K562 (cell line): Measurements from ENCODE around the gene SAMD3. TPM values are rescaled to one million over a fixed set of nuclear protein-coding genes. Genes with fewer than 3 reads are reported as not detected.

Experiments used
- ATAC-seq: fragments of 200-7000 bp; cut with Tn5 transposase; 3 replicates; pipeline ENCODE4 v1.9.1; 2020; ENCODE audit warnings: moderate library complexity
- BruUV-seq: library from RNA; stranded (reverse); fragments of 400-500 nt; replicated peaks from 2 replicates; lab custom pipeline; 2021; lab: Mats Ljungman, UMichigan
- CTCF ChIA-PET: fragments of 300-600 bp; formaldehyde crosslinking; extraction: SDS; loops from one replicate; lab custom pipeline; 2021; ENCODE audit warnings: low intra/inter-chr PET ratio; lab: Yijun Ruan, JAX
- POLR2A ChIA-PET: fragments of 300-600, 350-650 bp; sonication (Branson Sonifier 250); formaldehyde crosslinking; extraction: SDS; loops from one replicate; lab custom pipeline; 2021; ENCODE audit warnings: antibody characterized with exemption, inconsistent platforms; lab: Yijun Ruan, JAX
- DNase-seq, 4 experiments: peaks; one replicate each; pipeline versions ENCODE4 v3.0.0 to v3.0.0-alpha.2; 2011 to 2018; ENCODE audit warnings: low spot score in 3 of 4, mixed read lengths in 3 of 4; ENCODE audit errors: extremely low read depth in 1 of 4
- FAIRE-seq: peaks from 2 replicates; lab custom pipeline; 2011; peaks lifted over from hg19 to GRCh38; lab: Jason Lieb, UNC
- H2AFZ ChIP-seq: 2 replicates; pipeline ENCODE4 v1.6.0; 2011; ENCODE audit warnings: low read depth, low read length, control low read depth, inconsistent platforms
- H3K27ac ChIP-seq: fragments of 200-600 bp; 3 replicates; pipeline ENCODE4 v1.8.0; 2011; ENCODE audit warnings: low read depth, mild to moderate bottlenecking, control low read depth, inconsistent platforms, low read length, moderate library complexity, mixed read lengths; ENCODE audit errors: extremely low read depth
- H3K27me3 ChIP-seq, 2 experiments: fragments of 300-600 bp in 1 of 2; 2 replicates in 1 of 2; 3 replicates in 1 of 2; pipeline versions ENCODE4 v1.6.0 to v1.8.0; 2011; ENCODE audit warnings: inconsistent platforms in 2 of 2, low read length in 2 of 2, mild to moderate bottlenecking in 1 of 2, mixed read lengths in 1 of 2, moderate library complexity in 1 of 2; ENCODE audit not compliant: control insufficient read depth in 2 of 2, insufficient read depth in 2 of 2
- H3K36me3 ChIP-seq: fragments of 300-600 bp; 3 replicates; pipeline ENCODE4 v1.8.0; 2011; ENCODE audit warnings: mild to moderate bottlenecking, low read length, inconsistent platforms; ENCODE audit not compliant: control insufficient read depth, insufficient read depth
- H3K4me1 ChIP-seq, 2 experiments: fragments of 200-600 bp in 1 of 2; replicated peaks in 1 of 2; 2 replicates in 1 of 2; 3 replicates in 1 of 2; pipeline versions ENCODE4 v1.5.1 to v1.8.0; 2011; ENCODE audit warnings: inconsistent platforms in 2 of 2, low read length in 2 of 2, mild to moderate bottlenecking in 1 of 2, mixed read lengths in 1 of 2, moderate library complexity in 1 of 2; ENCODE audit not compliant: control insufficient read depth in 2 of 2, insufficient read depth in 2 of 2
- H3K4me2 ChIP-seq: 2 replicates; pipeline ENCODE4 v1.6.1; 2011; ENCODE audit warnings: low read length, control low read depth, inconsistent platforms, mixed read lengths; ENCODE audit not compliant: insufficient read depth
- H3K4me3 ChIP-seq: fragments of 200-600 bp; sonication (generic), shearing (Covaris generic); 2 replicates; pipeline ENCODE4 v1.5.1; 2016; ENCODE audit warnings: control low read depth, inconsistent platforms
- H3K79me2 ChIP-seq: fragments of 200-600 bp; 3 replicates; pipeline ENCODE4 v1.8.0; 2011; ENCODE audit warnings: low read length, inconsistent platforms; ENCODE audit not compliant: control insufficient read depth, insufficient read depth
- H3K9ac ChIP-seq, 2 experiments: 2 replicates each; pipeline versions ENCODE4 v1.6.0 to v1.6.1; 2011; ENCODE audit warnings: low read depth in 2 of 2, low read length in 2 of 2, control low read depth in 1 of 2, inconsistent platforms in 1 of 2, mild to moderate bottlenecking in 1 of 2, mixed read lengths in 1 of 2; ENCODE audit not compliant: insufficient read depth in 1 of 2
- H3K9me1 ChIP-seq: one replicate; pipeline ENCODE4 v1.6.0; 2011; ENCODE audit warnings: inconsistent platforms, mild to moderate bottlenecking, low read length, moderate library complexity; ENCODE audit not compliant: control insufficient read depth, insufficient read depth
- H3K9me3 ChIP-seq: replicated peaks from 2 replicates; pipeline ENCODE4 v1.5.1; 2011; ENCODE audit warnings: low read depth, low read length, inconsistent platforms; ENCODE audit not compliant: control insufficient read depth, insufficient read depth
- H4K20me1 ChIP-seq: replicated peaks from 2 replicates; pipeline ENCODE4 v1.6.1; 2011; ENCODE audit warnings: low read length, inconsistent platforms, mixed read lengths; ENCODE audit not compliant: control insufficient read depth, insufficient read depth
- CSDE1 ChIP-seq, 2 experiments: fragments of 450-650 bp; IDR thresholded peaks; 2 replicates each; pipeline ENCODE4 v1.6.1; 2016; ENCODE audit warnings: mild to moderate bottlenecking in 1 of 2
- HMGN3 ChIP-seq: IDR thresholded peaks from 2 replicates; pipeline ENCODE4 v1.6.1; 2011; ENCODE audit warnings: borderline replicate concordance, low read depth, mild to moderate bottlenecking, mixed read lengths, low read length; ENCODE audit not compliant: insufficient read length; ENCODE audit errors: extremely low read depth
- NRF1 ChIP-seq, 2 experiments: fragments of 450-650 bp; IDR thresholded peaks in 1 of 2; conservative IDR thresholded peaks in 1 of 2; 2 replicates each; pipeline ENCODE4 v1.6.1; 2014; ENCODE audit warnings: mild to moderate bottlenecking in 2 of 2
- RBBP5 ChIP-seq: fragments of 200-600 bp; sonication (generic); IDR thresholded peaks from 2 replicates; pipeline ENCODE4 v1.6.1; 2012; ENCODE audit warnings: borderline replicate concordance, mild to moderate bottlenecking, low read length, control low read depth, inconsistent platforms; ENCODE audit not compliant: insufficient read depth, poor library complexity, severe bottlenecking
- REST ChIP-seq, 2 experiments: fragments of 450-650 bp; formaldehyde crosslinking in 1 of 2; IDR thresholded peaks; 2 replicates each; pipeline versions ENCODE4 v1.4.0 to v1.6.1; 2014 to 2020; ENCODE audit warnings: mild to moderate bottlenecking in 2 of 2, borderline replicate concordance in 1 of 2, low read depth in 1 of 2
- ZNF12 ChIP-seq: sonication (generic); formaldehyde crosslinking; IDR thresholded peaks from 2 replicates; pipeline ENCODE4 v1.4.0; 2020; ENCODE audit warnings: mild to moderate bottlenecking, missing genetic modification reagents
- ZNF324 ChIP-seq: fragments of 250-450 bp; sonication (Bioruptor Pico); IDR thresholded peaks from 2 replicates; pipeline ENCODE4 v1.4.0; 2020; ENCODE audit warnings: mild to moderate bottlenecking
- WGBS: fragments of 100-300 bp; shearing (Covaris generic); methylation state at CpG from one replicate; pipeline ENCODE4 v1.1.6; 2016; ENCODE audit warnings: low coverage, mixed read lengths; ENCODE audit not compliant: insufficient coverage; ENCODE audit errors: missing lambda C conversion rate; 5-methylcytosine and 5-hydroxymethylcytosine counted together
- in situ Hi-C: fragments of 300-500 bp; cut with MboI; formaldehyde crosslinking; loops from 4 replicates; pipeline ENCODE4 v1.15.0; 2018; ENCODE audit warnings: inconsistent platforms, mixed read lengths
- intact Hi-C: fragments of 100-400 bp; cut with micrococcal nuclease; formaldehyde crosslinking; loops from 2 replicates; pipeline ENCODE4 v1.14.2; 2022
- polyA plus RNA-seq, 8 experiments: library from polyadenylated mRNA; depleted of rRNA in 4 of 8; stranded (reverse) in 5 of 8; unstranded in 3 of 8; fragments of >200 nt; fragmentation: Nextera tagmentation in 2 of 8; fragmentation: Illumina TruSeq in 1 of 8; extraction: Ambion mirVana in 2 of 8; extraction: Trizol in 1 of 8; gene quantifications; 2 replicates each; pipeline versions ENCODE4 v1.2.1 to v1.2.3, GENCODE V29; 2011 to 2014; ENCODE audit warnings: inconsistent platforms in 1 of 8, missing spikeins in 1 of 8
- total RNA-seq, 7 experiments: library from RNA; depleted of rRNA in 6 of 7; stranded (reverse); fragments of >200 nt in 6 of 7; fragmentation: Illumina TruSeq in 2 of 7; extraction: Trizol in 2 of 7; gene quantifications; 2 replicates each; pipeline versions ENCODE4 v1.2.1 to v1.2.3, GENCODE V29; 2011 to 2021; ENCODE audit warnings: low replicate concordance in 1 of 7

SAMD3 gene
- total and polyA plus RNA-seq, 9 of the 15 experiments (the other 6 are each of a cell fraction or from before 2014, with no cell fraction given) = 0.03 to 0.21 (median 0.18) TPM; not detected in 5

DNA sequence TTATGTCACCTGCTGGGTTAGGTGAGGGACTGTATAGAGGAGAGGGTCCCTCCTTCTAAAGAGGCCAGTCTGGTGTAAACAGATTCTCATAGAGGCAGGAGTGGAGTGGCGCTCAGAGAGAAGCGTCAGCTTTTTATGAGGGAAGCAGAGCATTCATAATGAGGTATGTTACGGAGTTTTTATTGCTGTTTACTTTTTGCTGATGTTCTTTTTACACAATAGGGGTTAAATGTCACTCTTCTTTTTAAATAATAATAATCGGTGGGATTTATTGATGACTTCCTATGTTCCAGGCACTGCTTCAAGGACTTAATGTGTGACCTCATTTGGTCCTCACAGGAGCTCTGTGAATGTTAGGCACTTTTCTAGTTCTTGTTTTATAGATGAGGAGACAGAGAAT is 124.4 kb downstream of the SAMD3 start:
- TF ChIP-seq NRF1 (conservative IDR thresholded peaks at IDR 0.05 in 1 of 2, IDR thresholded peaks at IDR 0.05 in 1 of 2) (no peak), RBBP5 (no peak), REST (IDR thresholded peaks at IDR 0.05; ENCODE audit: borderline replicate concordance) (no peak), REST (CRISPR knock-in tag; IDR thresholded peaks at IDR 0.05; ENCODE audit: low read depth) (no peak), ZNF324 (CRISPR knock-in tag) (no peak), ZNF12 (CRISPR knock-in tag) (no peak), CSDE1 (IDR thresholded peaks at IDR 0.05) (no peak), HMGN3 (no peak)
- WGBS = 38% methylated on average over 4 of the region's 4 CpGs
- H3K4me2 ChIP-seq = no peak overlapping the region
- H3K9ac ChIP-seq = no peak overlapping the region
- ATAC-seq = no peak
- no peaks in the 10 kb centered on the region for H3K36me3 ChIP-seq
- no TSS peak for BruUV-seq
- no peaks in the 10 kb centered on the region for H3K27me3 ChIP-seq
- FAIRE-seq = no peak
- H3K9me3 ChIP-seq = no peaks in the 10 kb centered on the region
- intact Hi-C loops = no loop called here
- DNase-seq = no peak
- no peak overlapping the region for H3K27ac ChIP-seq
- no peak overlapping the region for H2AFZ ChIP-seq
- no peaks in the 10 kb centered on the region for H3K9me1 ChIP-seq
- CTCF ChIA-PET = no interaction called here
- in situ Hi-C loops = no loop called here
- POLR2A ChIA-PET = no interaction called here
- no peak overlapping the region for H3K4me3 ChIP-seq
- no peaks in the 10 kb centered on the region for H3K4me1 ChIP-seq
- H3K79me2 ChIP-seq = no peaks in the 10 kb centered on the region
- H4K20me1 ChIP-seq = no peaks in the 10 kb centered on the region
